GM21447 (cell line): ENCODE data around the gene ALG12.
"Not testable (repeated sequence)": the region's sequence is repeated elsewhere in the genome, so short reads cannot be mapped to it uniquely, and the experiment has no call there.

ENCODE experiments used
- ATAC-seq: cut with Tn5 transposase; IDR thresholded peaks from one replicate; pipeline ENCODE4 v1.9.1; 2021; ENCODE audit not compliant: unreplicated experiment

ALG12 gene

DNA sequence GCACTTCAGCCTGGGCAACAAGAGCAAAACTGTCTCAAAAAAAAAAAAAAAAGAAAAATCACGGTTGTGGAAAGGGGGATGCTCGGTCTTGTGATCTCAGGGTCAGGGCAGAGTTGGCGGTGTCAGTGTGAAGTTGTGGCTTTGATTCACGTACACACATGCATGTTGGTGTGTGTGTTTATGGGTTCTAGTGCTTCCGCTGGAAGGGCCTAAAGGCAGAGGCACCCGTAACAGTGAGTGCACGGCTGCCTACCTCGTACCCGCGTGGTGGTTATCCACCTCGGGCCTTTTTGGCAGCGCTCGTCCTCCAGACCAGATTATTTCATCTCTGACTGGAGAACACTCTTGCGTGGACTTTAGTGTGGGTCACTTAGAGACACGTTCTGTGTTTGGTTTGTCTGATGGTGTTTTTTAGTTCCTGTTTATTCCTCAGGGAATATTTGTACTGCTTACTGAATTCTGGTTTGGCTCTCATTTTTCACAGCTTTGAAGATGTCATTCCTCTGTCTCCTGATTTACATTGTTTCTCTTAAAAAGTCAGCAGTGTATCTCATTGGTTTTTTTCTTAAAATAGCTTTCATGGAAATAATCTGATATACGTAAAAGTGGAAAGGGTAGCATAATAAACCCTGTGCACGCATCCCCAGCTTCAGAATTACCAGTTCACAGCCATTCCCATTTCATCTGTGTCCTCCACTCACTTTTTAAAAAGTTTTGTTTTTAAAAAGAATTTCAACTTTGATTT lies 49.0 kb downstream of the ALG12 start:
- no peak for ATAC-seq

DNA sequence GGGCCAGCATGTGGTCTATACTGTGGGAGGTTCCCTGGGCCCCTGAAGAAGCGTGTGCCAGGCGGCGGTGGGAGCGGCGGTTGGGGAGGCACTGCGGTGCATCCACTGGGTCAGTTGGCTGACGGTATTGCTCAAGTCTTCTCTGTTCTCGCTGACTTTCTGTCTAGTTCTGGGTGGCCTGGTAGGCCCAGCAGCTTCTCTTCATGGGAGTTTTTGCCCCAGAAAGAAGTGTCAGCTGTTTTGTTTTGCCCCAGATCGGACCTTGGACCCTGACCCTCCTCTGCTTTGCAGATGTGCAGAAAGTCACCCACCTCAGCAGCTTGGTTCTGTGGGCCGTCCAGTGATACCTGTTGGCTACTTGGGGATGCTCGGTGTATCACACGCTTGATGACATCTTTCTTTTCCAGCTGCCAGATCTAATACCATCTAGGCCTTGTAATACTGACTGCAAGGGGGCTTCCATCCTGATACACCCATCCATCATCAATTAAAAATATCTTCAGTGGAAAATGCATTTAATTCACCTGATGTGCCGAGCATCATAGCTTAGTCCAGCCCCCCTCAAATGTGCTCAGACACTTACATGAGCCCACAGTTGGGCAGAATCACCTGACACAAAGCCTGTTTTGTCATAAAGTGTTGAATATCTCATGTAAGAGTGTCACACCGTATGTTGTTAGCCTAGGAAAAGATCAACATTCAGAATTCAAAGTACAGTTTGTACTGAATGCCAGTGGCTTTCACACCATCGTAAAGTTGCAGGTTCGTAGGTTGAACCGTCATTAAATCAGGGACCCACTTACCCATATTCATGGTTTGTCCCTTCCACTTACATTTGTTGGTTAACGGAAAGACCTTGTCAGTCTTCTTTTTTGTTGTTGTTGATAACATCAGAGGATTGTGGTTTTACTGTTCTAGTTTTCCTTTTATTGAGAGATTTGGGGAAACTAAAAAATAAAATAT lies 50.7 kb downstream of the ALG12 start:
- no peak for ATAC-seq

DNA sequence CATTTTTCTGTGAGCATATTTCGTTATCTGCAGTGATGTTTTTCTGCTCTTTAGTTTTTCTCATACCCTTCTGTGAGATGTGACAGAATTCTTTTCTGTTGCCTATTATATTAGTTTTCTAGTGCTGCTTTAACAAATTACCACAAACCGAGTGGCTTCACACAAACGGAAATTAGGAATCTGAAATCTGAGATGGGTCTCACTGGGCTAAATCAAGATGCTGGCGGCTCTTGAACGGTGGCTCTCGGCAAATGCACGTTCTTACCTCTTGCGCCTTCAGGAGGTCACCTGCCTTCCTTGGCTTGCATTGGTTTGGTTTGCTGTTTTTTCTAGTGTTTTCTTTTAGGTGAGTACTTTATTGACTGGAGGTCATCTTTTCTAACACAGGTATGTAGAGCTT lies 51.6 kb downstream of the ALG12 start:
- ATAC-seq: no peak

DNA sequence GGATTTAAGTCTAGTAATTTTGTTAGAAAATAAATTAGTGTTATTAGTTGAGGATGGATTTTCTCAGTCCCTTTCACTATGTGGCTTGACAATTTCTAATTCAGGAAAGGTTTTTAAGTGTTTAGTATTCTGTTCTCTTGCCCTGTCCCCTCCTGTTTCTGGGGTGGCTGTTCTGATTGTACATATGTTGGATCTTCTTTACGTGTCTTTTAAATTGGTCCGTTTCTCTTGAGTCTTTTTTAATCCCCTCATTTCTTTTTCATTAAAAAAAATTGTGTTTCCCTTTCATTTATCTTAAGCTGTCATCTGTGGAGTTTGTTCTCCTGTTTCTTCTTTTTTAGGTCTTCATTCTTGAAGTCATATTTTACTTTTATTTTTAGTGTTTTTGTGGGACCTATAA lies 52.1 kb downstream of the ALG12 start:
- ATAC-seq: no peak

DNA sequence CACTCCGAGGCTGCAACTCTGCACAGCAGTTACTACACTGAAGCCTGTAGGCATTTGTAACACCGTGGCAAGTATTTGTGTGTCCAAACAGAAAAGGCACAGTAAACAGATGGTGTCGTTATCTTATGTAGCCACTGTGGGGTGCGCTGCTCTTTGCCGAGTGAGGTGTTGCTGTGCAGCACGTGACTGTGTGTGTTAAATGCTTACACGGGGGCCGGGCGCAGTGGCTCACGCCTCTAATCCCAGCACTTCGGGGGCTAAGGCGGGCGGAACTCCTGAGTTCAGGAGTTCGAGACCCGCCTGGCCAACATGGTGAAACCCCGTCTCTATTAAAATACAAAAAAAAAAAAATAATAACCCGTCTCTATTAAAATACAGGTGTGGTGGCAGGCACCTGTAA lies 53.1 kb downstream of the ALG12 start:
- no peak for ATAC-seq

DNA sequence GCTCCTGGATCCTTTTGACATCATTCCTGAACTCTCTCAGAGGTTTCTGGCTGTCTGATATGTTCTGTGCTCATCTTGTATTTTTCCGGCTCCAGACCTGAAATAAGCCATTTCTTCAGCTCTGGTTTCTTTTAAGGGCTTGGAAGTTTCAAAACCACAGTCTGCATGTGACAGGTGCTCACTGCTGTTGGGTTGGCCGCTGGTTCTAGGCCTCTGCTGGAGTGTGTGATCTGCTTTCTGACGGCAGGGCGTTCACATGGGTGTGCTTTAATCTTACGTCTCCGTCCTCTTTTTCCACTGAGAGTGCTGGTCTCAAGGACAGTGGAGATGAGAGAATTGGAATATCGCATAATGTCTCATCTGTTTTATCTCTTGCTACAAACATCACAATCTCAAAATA lies 54.3 kb downstream of the ALG12 start:
- no peak for ATAC-seq

DNA sequence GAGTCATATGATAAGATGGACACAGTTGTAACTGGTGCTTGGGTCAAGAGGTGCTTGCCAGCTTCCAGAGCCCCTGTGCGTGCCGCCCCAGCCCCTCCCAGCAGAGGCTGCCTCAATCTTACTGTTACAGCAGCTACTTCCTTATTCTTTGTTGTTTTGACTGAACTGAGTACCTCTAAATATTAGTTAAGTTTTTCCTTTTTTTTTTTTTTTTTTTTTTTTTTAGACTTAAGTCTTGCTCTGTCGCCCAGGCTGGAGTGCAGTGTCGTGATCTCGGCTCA lies 55.8 kb downstream of the ALG12 start:
- no peak for ATAC-seq

DNA sequence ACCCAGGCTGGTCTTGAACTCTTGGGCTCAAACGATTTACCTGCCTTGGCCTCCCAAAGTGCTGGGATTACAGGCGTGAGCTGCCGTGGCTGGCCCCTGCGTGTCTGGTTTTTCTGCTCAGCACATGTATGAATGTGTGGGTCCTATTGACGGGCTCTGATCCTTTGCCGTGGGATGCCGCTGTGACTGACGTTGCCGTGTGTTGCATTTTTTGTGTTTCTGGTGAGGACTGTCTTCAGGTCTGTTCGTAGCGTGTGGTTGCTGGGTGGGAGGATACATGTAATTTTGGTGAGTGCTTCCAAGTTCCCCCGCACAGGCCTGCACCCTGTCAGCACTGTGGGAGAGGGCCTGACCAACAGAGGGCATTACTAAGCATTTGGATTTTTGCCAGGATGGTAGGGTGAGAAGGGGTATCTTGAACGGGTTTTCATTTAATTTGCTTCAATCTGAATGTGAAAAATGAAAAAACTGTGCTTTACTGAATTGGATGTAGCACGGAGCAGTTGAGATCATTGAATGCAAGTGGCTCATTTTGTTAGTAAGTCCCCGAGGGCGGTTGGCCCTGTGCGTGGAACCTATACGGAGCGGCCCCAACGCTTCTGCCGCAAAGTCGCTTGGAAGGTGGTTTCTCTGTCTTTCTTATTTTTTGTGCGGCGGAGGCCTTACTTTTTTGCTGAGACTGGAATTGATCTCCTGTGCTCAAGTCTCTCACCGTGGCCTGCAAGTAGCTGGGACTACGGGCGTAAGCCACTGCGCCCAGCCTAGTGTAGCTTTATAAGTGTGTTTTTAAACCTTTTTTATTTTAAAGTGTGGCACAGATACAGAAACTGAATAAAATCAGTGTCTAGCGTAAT lies 56.4 kb downstream of the ALG12 start:
- ATAC-seq: no peak

DNA sequence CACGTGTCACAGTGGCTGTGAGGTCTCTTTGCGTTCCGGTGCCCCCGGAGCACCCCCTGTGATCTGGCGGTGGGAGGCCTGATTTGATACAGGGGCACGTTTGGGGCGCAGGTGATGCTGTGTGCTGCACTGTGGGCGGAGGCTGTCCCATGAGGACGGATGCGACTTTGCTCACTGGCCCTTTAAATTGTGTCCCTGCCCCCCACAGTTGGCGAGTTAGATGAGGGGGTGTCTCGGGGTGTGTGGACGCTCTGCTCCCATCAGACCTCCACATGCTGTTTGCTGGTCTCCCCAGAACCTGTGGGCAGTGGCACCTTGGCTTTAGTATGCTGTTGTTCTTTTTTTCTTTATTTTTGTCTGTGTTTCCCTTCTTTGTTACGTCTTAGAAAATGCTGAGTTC lies 59.4 kb downstream of the ALG12 start:
- ATAC-seq: no peak

DNA sequence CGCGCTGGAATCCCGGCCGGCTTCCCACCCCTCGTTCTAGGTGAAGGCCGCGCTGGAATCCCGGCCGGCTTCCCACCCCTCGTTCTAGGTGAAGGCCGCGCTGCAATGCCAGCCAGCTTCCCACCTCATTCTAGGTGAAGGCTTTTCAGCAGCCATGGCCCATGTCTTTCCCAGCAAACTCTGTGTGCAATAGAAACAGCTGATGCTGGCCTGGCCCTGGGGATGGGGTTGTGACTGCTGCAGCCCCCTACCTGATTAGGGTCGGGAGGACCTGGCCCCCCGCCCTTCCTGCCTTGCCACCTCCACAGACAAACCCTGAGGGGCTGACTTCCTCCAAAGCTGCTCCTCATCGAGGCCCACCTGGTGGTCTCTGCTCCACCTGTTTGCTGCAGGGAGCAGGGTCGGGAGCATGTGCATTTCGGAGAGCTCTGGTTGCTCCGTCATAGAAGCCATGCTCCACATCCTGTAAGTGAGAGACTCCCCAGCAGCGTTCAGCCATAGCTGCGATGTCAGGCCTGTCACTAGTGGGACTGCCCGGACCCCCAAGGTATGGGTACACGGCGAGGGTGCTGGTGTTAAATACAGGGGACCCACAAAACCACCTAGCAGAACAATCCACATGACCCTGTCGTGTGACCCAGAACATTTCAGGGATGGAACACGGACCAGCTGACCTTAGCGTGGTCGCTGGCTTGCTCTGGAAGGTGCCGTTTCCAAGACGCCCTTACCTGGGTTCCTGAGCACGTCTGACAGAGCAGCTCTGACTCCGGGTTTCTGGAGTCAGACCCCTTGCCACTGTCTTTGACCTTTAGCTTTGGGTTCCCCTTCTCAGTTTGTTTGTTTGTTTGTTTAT lies 61.2 kb downstream of the ALG12 start:
- ATAC-seq: no peak

DNA sequence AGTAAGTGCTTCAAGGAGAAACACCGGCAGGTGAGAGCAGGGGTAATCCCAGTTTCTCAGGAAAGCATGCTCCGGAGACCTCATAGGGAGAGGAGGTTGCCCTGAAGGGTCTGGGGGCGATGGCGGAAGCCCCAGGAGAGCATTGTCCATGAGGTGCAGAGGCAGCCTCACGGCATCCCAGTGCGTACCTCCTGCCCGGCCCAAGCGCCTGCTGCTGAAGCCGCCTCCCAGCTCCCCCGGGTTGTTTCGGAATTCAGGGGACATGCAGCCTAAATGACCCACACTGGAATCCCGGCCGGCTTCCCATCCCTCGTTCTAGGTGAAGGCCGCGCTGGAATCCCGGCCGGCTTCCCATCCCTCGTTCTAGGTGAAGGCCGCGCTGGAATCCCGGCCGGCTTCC lies 61.9 kb downstream of the ALG12 start:
- no peak for ATAC-seq

DNA sequence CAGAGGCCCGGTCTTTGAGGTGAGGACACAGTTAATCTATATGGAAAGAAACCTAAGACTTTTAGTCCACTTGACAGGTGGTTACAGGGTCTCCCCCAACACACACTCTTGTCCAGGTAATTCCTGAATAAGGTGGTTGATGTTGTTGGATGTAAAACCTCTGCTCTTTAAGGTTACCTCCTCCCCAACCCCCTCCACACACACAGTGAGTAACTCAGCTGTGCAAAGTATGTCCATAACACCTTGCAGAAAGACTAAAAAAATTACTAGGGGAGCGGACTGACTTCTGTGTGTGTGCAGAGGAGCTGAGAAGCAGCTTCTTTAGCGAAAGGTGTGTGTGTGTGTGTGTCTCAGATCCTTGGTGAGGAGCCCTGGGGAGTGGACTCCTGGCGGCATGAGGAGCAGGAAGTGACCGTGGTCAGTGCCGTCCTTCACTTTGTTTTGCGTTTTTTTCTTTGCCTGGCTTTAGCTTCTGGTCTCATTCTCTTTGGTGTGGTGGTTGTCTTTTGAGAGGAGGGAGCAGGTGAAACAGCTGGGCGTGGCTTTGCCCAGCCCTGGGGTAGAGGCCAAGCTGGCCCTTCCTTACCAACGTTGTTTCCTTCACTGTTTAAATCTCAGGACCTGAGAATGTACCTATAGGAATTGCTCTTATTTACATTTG lies 62.9 kb downstream of the ALG12 start:
- ATAC-seq: no peak

DNA sequence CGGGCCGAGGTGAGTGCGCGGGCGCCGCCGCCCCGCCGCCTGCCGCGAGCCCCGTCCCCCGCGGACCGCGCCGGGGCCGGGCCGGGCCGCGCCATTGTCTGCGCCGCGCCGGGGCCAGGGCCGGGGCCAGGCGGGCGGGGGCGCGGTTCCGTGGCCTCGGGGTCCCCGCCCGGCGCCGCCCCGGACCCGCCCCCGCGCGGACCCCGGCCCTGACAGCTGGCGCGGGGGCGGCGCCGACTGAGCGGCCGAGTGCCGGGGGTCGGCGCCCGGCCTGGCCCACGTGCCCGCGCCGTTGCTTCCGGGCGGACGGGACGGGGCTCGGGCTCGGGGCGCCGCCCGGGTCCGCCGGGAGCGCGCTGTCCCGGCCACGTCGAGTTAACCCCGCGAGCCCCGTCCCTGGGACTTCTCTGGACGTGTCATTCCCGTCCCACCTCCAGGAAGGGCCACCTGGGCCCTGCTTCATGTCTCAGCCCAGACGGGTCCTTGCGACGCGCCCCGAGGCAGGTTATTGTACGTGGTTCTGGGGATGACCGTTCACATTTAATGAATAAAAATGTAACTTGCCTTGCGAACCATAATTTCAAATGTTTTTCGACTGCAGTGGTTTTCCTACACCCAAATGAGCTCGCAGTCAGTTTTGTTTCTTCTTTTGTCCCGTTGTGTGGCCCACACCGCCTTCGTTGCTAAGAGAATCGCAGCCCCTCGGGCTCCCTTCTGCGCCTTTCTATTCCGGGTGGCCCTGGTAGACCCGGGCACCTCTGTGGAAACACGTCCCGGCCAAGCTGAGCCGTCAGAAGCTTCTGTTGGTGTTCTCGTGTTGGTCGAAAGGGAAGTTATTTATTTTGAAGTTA lies 64.0 kb downstream of the ALG12 start:
- ATAC-seq: peak; percentile 16

DNA sequence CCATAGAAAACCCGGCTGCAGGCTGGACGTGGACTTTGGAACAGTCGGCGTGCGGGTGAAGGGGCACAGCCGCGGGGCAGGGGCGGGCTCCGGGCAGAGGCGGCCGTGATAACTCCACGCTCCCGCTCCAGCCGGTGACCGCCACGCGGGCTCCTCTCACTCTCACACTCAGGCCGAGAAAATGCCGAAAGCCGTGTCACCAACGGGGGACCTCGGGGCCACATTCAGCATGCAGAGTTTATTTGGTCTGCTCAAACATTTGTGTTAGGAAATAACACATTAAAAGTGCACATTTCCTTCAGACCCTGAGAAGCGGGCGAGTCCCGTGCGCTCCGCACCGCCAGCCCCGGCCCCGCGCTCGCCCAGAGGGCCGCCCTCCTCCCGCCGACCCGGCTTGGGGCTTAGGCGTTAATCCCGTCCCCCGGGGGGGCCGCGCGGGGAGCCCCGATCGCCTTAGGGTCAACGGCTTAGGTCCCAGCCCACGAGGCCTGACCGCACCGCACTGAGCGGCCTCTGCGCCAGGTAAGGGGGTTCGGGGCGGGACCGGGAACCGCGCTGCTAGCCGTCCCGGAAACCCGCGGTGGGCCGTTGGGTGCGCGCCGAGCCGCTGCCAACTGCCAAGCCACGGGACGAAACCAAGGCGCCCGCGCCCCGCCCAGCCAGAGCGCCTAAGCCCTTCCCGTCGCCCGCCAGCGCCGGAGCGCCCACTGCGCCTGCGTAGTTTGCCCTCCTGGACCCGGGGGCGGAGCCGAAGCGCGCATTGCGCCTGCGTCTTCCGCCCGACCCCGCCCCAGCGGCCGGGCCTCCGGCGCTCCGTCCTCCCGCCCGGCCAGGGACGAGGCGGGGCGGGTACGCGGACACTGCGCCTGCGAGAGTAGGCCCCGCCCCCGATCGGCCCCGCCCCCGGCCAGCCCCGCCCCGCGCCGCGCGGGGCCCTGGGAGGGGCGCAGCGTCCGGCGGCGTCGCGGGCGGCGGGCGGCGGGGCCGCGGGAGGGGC lies 65.0 kb downstream of the ALG12 start, which contains the start of gene ZBED4:
TSS of gene ZBED4 (plus strand) at position 947 of the 997 bp plus-strand sequence. CDS start 29,819 bp downstream, outside the sequence.
- ATAC-seq: peak; percentile 65

DNA sequence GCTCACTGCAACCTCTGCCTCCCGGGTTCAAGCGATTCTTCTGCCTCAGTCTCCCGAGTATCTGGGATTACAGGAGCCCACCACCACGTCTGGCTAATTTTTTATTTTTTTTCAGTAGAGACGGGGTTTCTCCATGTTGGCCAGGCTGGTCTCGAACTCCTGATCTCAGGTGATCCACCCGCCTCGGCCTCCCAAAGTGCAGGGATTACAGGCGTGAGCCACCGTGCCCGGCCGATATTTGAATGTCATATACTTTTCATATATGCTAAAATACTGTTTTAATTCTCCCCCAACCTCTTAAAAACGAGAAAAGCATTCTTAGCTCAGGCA lies 65.7 kb downstream of the ALG12 start:
- not testable (repeated sequence) for ATAC-seq

DNA sequence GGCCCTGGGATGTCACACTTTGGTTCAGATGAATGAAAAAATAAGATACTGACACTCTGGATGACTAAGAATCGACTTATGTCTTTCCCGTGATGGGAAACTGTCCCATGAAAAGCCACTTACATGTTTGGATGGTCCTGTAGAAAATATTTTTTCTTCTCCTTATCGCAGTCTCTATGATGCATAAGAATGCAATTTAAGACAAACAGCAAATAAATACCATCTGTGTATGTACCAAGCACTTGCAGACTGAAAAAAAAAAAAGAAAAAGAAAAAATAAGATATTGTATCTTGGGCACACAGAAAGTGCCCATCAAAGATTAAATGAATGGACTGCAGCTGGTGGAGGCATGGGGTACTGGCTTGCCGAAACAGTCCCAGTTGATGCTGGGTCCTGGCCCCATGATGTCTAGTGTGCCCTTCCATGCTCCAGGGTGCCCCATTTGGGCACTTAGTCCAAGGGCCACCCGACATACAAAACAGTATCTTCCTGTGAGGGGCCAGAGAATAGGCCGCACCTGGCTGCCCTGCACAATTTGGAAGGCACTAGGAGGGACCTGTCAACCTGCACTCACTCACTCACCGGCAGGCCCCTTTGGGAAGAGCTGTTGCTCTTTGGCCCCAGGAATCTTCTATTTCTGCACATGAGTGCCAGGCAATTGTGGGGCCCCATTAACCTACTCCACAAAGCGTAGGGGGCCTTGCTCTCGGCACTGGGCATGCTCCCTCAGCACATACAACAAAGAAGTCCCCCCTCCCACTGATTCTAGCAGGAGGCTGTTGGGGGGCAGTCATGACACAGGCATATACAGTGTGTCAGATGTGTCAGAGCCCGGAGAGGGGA lies 67.1 kb downstream of the ALG12 start:
- ATAC-seq: no peak
